HL-60 (cell line): ENCODE data around the gene MEX3B.

ENCODE experiments used
- DNase-seq, 2 experiments: peaks; one replicate each; pipeline ENCODE4 v3.0.0-alpha.2; 2010 to 2020; ENCODE audit warnings: low read depth in 1 of 2, low spot score in 1 of 2
- H3K27ac ChIP-seq: fragments of 250-450 bp; sonication (Bioruptor Pico); replicated peaks from 2 replicates; pipeline ENCODE4 v1.5.1; 2020; ENCODE audit warnings: mild to moderate bottlenecking, moderate library complexity
- H3K27me3 ChIP-seq: fragments of 250-450 bp; sonication (Bioruptor Pico); 2 replicates; pipeline ENCODE4 v1.5.1; 2021; ENCODE audit warnings: mild to moderate bottlenecking, moderate library complexity; ENCODE audit not compliant: insufficient read depth, poor library complexity, severe bottlenecking
- H3K4me3 ChIP-seq: replicated peaks from 2 replicates; pipeline ENCODE4 v1.5.1; 2011; ENCODE audit warnings: mild to moderate bottlenecking, control low read depth, low read length; ENCODE audit not compliant: insufficient read depth
- GABPA ChIP-seq: IDR thresholded peaks from 2 replicates; pipeline ENCODE4 v1.6.1; 2012; ENCODE audit warnings: low read depth
- POLR2AphosphoS5 ChIP-seq: IDR thresholded peaks from 2 replicates; pipeline ENCODE4 v1.6.1; 2012; ENCODE audit warnings: low read depth
- REST ChIP-seq: IDR thresholded peaks from 2 replicates; pipeline ENCODE4 v1.6.1; 2012; ENCODE audit warnings: low read depth; ENCODE audit not compliant: insufficient replicate concordance
- SPI1 ChIP-seq: IDR thresholded peaks from 2 replicates; pipeline ENCODE4 v1.6.1; 2012; ENCODE audit warnings: low read depth, mild to moderate bottlenecking, borderline replicate concordance
- TF ChIP-seq, protein P1 (sequence below): IDR thresholded peaks from one replicate; pipeline ENCODE4 v1.5.1; 2011; ENCODE audit warnings: low read length, control low read depth, inconsistent platforms; ENCODE audit not compliant: insufficient read depth

MEX3B gene

GRCh38 chr15:82064824-82065223, 19.0 kb upstream of the MEX3B start:
- H3K4me3 ChIP-seq, result no peak overlapping the region
- no peak for DNase-seq
- TF ChIP-seq, protein P1, sequence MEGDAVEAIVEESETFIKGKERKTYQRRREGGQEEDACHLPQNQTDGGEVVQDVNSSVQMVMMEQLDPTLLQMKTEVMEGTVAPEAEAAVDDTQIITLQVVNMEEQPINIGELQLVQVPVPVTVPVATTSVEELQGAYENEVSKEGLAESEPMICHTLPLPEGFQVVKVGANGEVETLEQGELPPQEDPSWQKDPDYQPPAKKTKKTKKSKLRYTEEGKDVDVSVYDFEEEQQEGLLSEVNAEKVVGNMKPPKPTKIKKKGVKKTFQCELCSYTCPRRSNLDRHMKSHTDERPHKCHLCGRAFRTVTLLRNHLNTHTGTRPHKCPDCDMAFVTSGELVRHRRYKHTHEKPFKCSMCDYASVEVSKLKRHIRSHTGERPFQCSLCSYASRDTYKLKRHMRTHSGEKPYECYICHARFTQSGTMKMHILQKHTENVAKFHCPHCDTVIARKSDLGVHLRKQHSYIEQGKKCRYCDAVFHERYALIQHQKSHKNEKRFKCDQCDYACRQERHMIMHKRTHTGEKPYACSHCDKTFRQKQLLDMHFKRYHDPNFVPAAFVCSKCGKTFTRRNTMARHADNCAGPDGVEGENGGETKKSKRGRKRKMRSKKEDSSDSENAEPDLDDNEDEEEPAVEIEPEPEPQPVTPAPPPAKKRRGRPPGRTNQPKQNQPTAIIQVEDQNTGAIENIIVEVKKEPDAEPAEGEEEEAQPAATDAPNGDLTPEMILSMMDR, result no peak
- TF ChIP-seq REST (no peak), GABPA (no peak), SPI1 (no peak), POLR2AphosphoS5 (no peak)
- no peak overlapping the region for H3K27ac ChIP-seq
- H3K27me3 ChIP-seq, result peaks cover 7% of the 10 kb centered on the region

DNA sequence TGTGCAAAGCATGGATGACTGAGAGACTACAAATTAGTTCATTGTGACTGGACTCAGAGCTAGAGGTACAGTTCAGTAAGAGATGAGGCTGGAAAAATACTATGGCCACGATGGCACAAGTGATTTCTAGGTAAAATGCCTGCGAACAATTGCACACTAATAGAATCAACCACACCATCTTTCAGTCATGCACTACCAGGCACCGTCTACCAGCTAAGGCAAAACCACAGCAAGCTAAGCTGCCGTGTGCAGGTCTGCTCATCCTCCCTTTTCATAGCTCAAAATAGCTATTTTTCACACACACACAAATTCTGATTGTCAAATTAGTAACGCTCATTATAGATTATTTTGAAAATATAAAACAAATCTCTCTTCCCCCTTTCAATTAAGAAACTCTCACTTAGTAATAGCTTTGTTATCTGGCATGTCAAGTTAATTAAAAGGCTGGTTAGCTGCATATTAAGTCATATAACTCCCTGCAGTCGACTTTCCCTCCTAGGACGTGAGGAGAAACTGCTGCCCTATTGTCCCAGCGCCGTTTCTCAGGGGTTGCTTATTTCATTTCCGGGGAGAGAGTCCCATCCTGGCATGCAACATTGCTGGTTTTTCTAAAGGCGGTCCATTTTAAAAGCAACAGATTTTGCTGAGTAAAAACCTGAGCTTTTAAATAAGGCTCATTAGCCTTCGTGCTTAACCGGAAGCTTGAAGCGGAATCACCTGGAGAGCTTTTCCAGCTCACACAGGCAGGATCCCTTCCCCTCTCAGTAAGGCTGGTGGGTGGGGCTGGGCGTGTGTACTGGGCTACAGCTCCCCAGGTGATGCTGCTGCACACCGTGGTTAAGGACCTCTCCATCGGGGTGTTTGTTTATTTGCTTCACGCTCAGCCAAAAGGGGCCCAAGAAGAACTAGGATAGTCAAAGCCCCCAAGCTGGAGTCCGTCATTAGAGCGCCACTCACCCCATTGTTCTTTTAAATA, 16.9 kb upstream of the MEX3B start:
- no peak overlapping the region for H3K4me3 ChIP-seq
- no peak overlapping the region for H3K27ac ChIP-seq

More for the DNA sequence above, 16.9 kb upstream of the MEX3B start:
- no peak for DNase-seq
- TF ChIP-seq SPI1 (no peak), GABPA (no peak), POLR2AphosphoS5 (no peak), REST (no peak)
- TF ChIP-seq, protein P1, result no peak
- H3K27me3 ChIP-seq, result peaks cover 7% of the 10 kb centered on the region
